Left ventricle myocardium inferior (tissue), 1 donor: ENCODE measurements around the gene TMEM187. TPM values are rescaled to one million over a fixed set of nuclear protein-coding genes. Genes with fewer than 3 reads are reported as not detected.
A peak's percentile ranks its signal among the peaks of the same experiment; 100 is the strongest.

Experiments used
- DNase-seq: peaks from one replicate; pipeline ENCODE4 v3.0.0-alpha.2; 2020
- H3K27ac ChIP-seq: fragments of 200-600 bp; replicated peaks from 2 replicates; pipeline ENCODE4 v1.8.0; 2021
- H3K27me3 ChIP-seq: fragments of 200-600 bp; 2 replicates; pipeline ENCODE4 v1.8.0; 2021; ENCODE audit warnings: low read depth
- H3K36me3 ChIP-seq: fragments of 200-600 bp; 2 replicates; pipeline ENCODE4 v1.8.0; 2021
- H3K4me1 ChIP-seq: fragments of 200-600 bp; 2 replicates; pipeline ENCODE4 v1.8.0; 2021
- H3K4me3 ChIP-seq: fragments of 200-600 bp; 2 replicates; pipeline ENCODE4 v1.8.0; 2021; ENCODE audit warnings: mild to moderate bottlenecking, moderate library complexity
- H3K9me3 ChIP-seq: fragments of 200-600 bp; replicated peaks from 2 replicates; pipeline ENCODE4 v1.8.0; 2021
- CTCF ChIP-seq: fragments of 200-600 bp; IDR thresholded peaks from 2 replicates; pipeline ENCODE4 v1.8.0; 2021; ENCODE audit warnings: antibody characterized with exemption, mild to moderate bottlenecking, borderline replicate concordance
- intact Hi-C: fragments of 100-400 bp; cut with micrococcal nuclease; formaldehyde crosslinking; loops from one replicate; pipeline ENCODE4 v1.11.0; 2022
- total RNA-seq: library from RNA; stranded (reverse); fragmentation: NEBNext Ultra II Directional; extraction: Animal tissue kit (Norgen Biotek cat#: 25700); gene quantifications from one replicate; pipeline ENCODE4 v1.2.1, GENCODE V29; 2021
- donor health status: DM: no; HTN: yes; CAD: no; lungs with severe emphysema.

TMEM187 gene
- total RNA-seq, 1 donor from 2014 or later: 6.4 TPM

- Histone ChIP-seq H3K27me3 (no peaks in the 10 kb centered on the region), H3K36me3 (peaks cover 86% of the 10 kb centered on the region), H3K4me1 (peaks cover 19% of the 10 kb centered on the region), H3K4me3 (no peak overlapping the region), H3K27ac (peak overlapping the region; percentile 40), H3K9me3 (no peaks in the 10 kb centered on the region)
- DNase-seq: no peak
- intact Hi-C loops: loop anchor here (5.0 kb wide), 1 partner anchor 192 kb away; the partner anchor contains the start of gene PLXNB3
- TF ChIP-seq CTCF: no peak
Observed at GRCh38 chrX:153953892-153954557, 18.5 kb upstream of the TMEM187 start.

GRCh38 chrX:153954558-153955227, 17.9 kb upstream of the TMEM187 start:
- Histone ChIP-seq H3K4me3 (no peak overlapping the region), H3K27me3 (no peaks in the 10 kb centered on the region), H3K27ac (no peak overlapping the region), H3K36me3 (peaks cover 89% of the 10 kb centered on the region), H3K4me1 (peaks cover 12% of the 10 kb centered on the region), H3K9me3 (no peaks in the 10 kb centered on the region)
- TF ChIP-seq CTCF: no peak
- intact Hi-C loops: loop anchor here (5.0 kb wide), 1 partner anchor 192 kb away; the partner anchor contains the start of gene PLXNB3
- no peak for DNase-seq

GRCh38 chrX:153955228-153955732, 17.3 kb upstream of the TMEM187 start:
- no peak for TF ChIP-seq CTCF
- no peaks in the 10 kb centered on the region for H3K27me3 ChIP-seq
- no peak for DNase-seq
- intact Hi-C loops: no loop called here
- no peak overlapping the region for H3K4me3 ChIP-seq
- H3K4me1 ChIP-seq: peaks cover 9% of the 10 kb centered on the region
- H3K9me3 ChIP-seq: no peaks in the 10 kb centered on the region
- no peak overlapping the region for H3K27ac ChIP-seq
- H3K36me3 ChIP-seq: peaks cover 88% of the 10 kb centered on the region

GRCh38 chrX:153956044-153956907, 16.3 kb upstream of the TMEM187 start:
- Histone ChIP-seq H3K4me3 (no peak overlapping the region), H3K27me3 (no peaks in the 10 kb centered on the region), H3K36me3 (peaks cover 86% of the 10 kb centered on the region), H3K27ac (no peak overlapping the region), H3K9me3 (no peaks in the 10 kb centered on the region), H3K4me1 (peaks cover 9% of the 10 kb centered on the region)
- intact Hi-C loops: no loop called here
- TF ChIP-seq CTCF: no peak
- DNase-seq: no peak

- no peak for DNase-seq
Observed at GRCh38 chrX:153957224-153957623, 15.3 kb upstream of the TMEM187 start.

More at GRCh38 chrX:153957224-153957623, 15.3 kb upstream of the TMEM187 start:
- Histone ChIP-seq H3K4me3 (no peak overlapping the region), H3K27ac (no peak overlapping the region), H3K27me3 (no peaks in the 10 kb centered on the region), H3K9me3 (no peaks in the 10 kb centered on the region), H3K4me1 (peaks cover 9% of the 10 kb centered on the region), H3K36me3 (peaks cover 86% of the 10 kb centered on the region)
- TF ChIP-seq CTCF: no peak
- intact Hi-C loops: no loop called here
